ENCODE data around the gene PCCA.

DNA sequence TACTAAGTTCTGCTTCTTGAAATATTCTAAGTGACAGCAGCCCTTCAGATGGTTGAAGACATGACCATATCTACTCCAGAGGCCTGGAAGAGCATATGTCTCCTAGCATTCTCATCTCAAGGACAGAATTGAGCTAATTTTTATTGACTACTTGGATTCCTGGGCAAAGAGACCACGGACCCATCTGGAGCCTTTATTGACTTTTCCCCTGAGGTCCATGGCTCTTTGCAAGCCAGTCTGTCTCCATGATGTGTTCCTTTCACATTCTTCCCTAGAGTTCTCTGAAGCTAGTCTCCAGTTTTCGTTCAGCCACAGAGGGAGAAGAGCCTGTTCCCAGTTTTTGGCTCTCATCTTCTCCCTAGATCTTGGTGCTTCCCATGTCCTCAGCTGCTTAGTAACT is 202.7 kb downstream of the PCCA start:
- TF ChIP-seq POLR2A (IDR thresholded peaks at IDR 0.05; ENCODE audit: low read length) (no peak), GATA1 (IDR thresholded peaks at IDR 0.05; ENCODE audit: low read depth, low read length) (no peak)

All from erythroblast (primary cell).